ENCODE measurements around the gene MORC3.

GRCh38 chr21:36388835-36389234, 68.8 kb downstream of the MORC3 start:
- no peak for TF ChIP-seq CTCF (IDR thresholded peaks at IDR 0.05)
- TF ChIP-seq POLR2A (IDR thresholded peaks at IDR 0.05) = no peak
